A673 (cell line): ENCODE data around the gene NEK7.

Experiments
- EZH2 ChIP-seq: fragments of 200-600 bp; sonication (generic); IDR thresholded peaks from 2 replicates; pipeline ENCODE4 v1.6.1; 2017; ENCODE audit warnings: borderline replicate concordance, low read depth, mild to moderate bottlenecking, mixed read lengths, antibody characterized with exemption, low read length; ENCODE audit not compliant: poor library complexity, severe bottlenecking
- TF ChIP-seq, protein P1 (sequence below): fragments of 300-800, 200-600 bp; sonication (generic); conservative IDR thresholded peaks from 2 replicates; pipeline ENCODE4 v1.5.1; 2017; ENCODE audit warnings: low read depth, mild to moderate bottlenecking, antibody characterized with exemption, low read length, moderate library complexity, mixed read lengths

DNA sequence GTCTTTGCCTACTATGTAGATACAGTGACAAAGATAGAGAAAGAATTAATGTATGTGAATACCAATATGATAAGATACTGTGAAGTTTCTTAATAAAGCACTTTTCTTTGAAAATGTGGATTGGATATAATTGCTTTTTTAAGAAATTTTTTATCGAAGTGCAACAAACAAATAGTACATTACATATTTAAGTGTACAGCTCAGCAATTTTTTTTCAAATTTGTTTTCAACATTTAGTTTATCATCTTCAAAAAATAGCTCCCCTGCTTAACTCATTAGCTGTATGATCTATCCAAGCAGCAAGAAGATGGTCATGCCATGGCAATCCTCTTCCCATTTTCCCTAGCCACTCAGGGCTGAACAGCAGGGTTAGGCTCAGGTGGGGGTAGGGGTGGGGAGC lies 40.5 kb downstream of the NEK7 start:
- TF ChIP-seq, protein P1, sequence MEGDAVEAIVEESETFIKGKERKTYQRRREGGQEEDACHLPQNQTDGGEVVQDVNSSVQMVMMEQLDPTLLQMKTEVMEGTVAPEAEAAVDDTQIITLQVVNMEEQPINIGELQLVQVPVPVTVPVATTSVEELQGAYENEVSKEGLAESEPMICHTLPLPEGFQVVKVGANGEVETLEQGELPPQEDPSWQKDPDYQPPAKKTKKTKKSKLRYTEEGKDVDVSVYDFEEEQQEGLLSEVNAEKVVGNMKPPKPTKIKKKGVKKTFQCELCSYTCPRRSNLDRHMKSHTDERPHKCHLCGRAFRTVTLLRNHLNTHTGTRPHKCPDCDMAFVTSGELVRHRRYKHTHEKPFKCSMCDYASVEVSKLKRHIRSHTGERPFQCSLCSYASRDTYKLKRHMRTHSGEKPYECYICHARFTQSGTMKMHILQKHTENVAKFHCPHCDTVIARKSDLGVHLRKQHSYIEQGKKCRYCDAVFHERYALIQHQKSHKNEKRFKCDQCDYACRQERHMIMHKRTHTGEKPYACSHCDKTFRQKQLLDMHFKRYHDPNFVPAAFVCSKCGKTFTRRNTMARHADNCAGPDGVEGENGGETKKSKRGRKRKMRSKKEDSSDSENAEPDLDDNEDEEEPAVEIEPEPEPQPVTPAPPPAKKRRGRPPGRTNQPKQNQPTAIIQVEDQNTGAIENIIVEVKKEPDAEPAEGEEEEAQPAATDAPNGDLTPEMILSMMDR, result no peak
- no peak for TF ChIP-seq EZH2
